Adrenal gland (tissue), 5 donors: ENCODE data around the gene ASS1.

Experiments used
- CTCF ChIP-seq, 6 experiments: fragments of 450-650 bp in 4 of 6; fragments of 200-600 bp in 2 of 6; sonication (generic) in 1 of 6; IDR thresholded peaks; 1 replicate in 5 of 6; 2 replicates in 1 of 6; pipeline versions ENCODE4 v1.5.1 to v1.8.0; 2016 to 2021; ENCODE audit warnings: antibody characterized with exemption in 6 of 6, mild to moderate bottlenecking in 2 of 6, moderate library complexity in 1 of 6
- POLR2A ChIP-seq, 2 donors: fragments of 450-650 bp; IDR thresholded peaks; one replicate each; pipeline ENCODE4 v1.6.1; 2017; ENCODE audit warnings: antibody characterized with exemption in 2 of 2, mild to moderate bottlenecking in 2 of 2, moderate library complexity in 1 of 2
- donor health status: DM: no; HTN: no; CAD: no.

DNA sequence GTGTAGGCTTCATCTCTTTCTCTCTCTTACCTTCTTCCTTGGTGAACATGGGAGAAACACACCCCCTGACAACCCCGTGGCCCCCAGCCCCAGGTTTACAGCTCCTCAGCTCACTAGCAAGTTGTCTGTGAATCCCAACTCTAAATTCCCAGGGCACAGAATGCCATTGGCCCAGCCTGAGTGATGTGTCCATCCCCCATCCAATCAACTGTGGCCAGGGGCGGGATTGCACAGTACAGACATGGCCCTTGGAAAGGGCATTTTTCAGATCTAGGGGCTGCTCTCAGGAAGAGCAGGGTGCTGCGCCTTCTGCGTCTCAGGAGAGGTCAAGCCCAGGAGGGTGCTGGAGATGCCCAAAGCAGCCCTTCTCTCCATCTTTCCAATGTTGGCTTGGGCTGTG is 48.2 kb upstream of the ASS1 start:
- TF ChIP-seq POLR2A (IDR thresholded peaks at IDR 0.05) = no peak
- no peak for TF ChIP-seq CTCF (IDR thresholded peaks at IDR 0.05)
